IgD-negative memory B cell (primary cell): ENCODE results near the gene RGS8. TPM values are rescaled to one million over a fixed set of nuclear protein-coding genes. Genes with fewer than 3 reads are reported as not detected.

ENCODE experiments used
- H3K27ac Mint-ChIP-seq, 3 donors: one replicate each; pipeline ENCODE4 v1.8.0; 2020 to 2022; ENCODE audit warnings: mild to moderate bottlenecking in 3 of 3, mixed read lengths in 3 of 3, moderate library complexity in 1 of 3
- H3K27me3 Mint-ChIP-seq: one replicate; pipeline ENCODE4 v1.8.0; 2021; ENCODE audit warnings: mixed read lengths
- H3K36me3 Mint-ChIP-seq: one replicate; pipeline ENCODE4 v1.8.0; 2020; ENCODE audit warnings: mild to moderate bottlenecking, mixed read lengths
- H3K4me1 Mint-ChIP-seq, 3 donors: one replicate each; pipeline ENCODE4 v1.8.0; 2020 to 2022; ENCODE audit warnings: mixed read lengths in 3 of 3, mild to moderate bottlenecking in 1 of 3
- H3K4me3 Mint-ChIP-seq, 4 donors: one replicate each; pipeline ENCODE4 v1.8.0; 2020 to 2022; ENCODE audit warnings: mild to moderate bottlenecking in 4 of 4, mixed read lengths in 4 of 4, moderate library complexity in 3 of 4
- H3K9me3 Mint-ChIP-seq, 3 donors: one replicate each; pipeline ENCODE4 v1.8.0; 2020 to 2021; ENCODE audit warnings: mixed read lengths in 3 of 3, mild to moderate bottlenecking in 1 of 3
- polyA plus RNA-seq: library from polyadenylated mRNA; unstranded; fragments of 300-500 nt; fragmentation: Illumina TruSeq; gene quantifications from one replicate; pipeline ENCODE4 v1.2.3, GENCODE V29; 2021

The RGS8 gene
- polyA plus RNA-seq, 1 donor from 2014 or later, result not detected

DNA sequence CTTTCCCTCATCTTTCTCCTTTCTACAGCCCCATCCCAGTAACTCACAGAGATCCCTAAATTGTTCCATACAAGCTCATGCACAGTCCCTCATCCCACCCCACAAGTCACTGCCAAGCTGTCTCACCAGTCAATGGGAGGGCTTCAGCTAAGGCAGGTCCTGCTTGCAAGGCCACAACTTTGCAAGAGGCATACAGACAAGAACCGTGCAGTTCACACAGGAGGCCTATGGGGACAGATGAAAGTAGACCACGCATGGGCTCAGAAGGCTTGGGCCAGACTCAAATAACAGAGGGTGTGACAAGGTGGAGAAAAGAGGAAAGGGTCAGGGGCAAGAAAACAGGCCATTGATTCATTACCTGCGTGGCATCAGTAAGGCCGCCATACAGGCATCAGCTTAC, 15.1 kb downstream of the RGS8 start:
- peaks cover 0 to 2% (median 0%) of the 10 kb centered on the region in 3 donors for H3K9me3 Mint-ChIP-seq
- H3K4me1 Mint-ChIP-seq, result no peaks in the 10 kb centered on the region
- peaks cover 3% of the 10 kb centered on the region for H3K36me3 Mint-ChIP-seq
- no peak overlapping the region for H3K27ac Mint-ChIP-seq
- peaks cover 8% of the 10 kb centered on the region for H3K27me3 Mint-ChIP-seq
- no peak overlapping the region for H3K4me3 Mint-ChIP-seq

GRCh38 chr1:182668521-182669054, 15.8 kb downstream of the RGS8 start:
- H3K4me3 Mint-ChIP-seq, result no peak overlapping the region
- H3K9me3 Mint-ChIP-seq, result peaks cover 0 to 2% (median 0%) of the 10 kb centered on the region in 3 donors
- peaks cover 8% of the 10 kb centered on the region for H3K27me3 Mint-ChIP-seq
- peak overlapping the region in 1 of 3 donors; percentile 25 for H3K27ac Mint-ChIP-seq
- H3K36me3 Mint-ChIP-seq, result peaks cover 3% of the 10 kb centered on the region
- no peaks in the 10 kb centered on the region for H3K4me1 Mint-ChIP-seq

DNA sequence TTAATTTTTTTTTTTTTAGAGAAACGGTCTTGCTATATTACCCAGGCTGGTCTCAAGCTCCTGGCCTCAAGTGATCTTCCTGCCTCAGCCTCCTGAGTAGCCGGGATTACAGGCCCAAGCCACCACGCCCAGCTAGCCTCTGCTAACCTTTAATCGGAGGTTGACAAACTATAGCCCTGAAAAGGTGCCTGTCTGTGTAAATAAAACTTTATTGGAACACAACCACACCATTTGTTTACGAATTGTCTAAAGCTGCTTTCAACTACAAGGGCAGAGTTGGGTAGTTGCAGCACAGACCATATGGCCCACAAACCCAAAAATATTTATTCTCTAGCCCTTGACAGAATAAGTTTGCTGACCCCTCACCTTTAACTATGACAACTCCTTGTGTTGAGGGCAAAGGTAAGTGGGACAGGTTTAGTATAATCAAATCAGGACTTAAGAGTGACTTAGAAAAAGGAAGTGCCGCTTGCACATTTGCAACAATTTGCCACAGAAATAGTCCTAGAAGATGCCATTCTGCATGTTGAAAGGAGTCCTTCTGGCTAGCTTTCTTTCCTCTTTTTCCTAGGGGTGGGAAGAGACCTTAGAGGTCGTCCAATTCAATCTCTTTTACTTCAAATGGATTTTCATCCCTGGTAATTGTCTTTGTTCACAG, 16.4 kb downstream of the RGS8 start:
- Mint-ChIP-seq H3K9me3 (peaks cover 0 to 2% (median 0%) of the 10 kb centered on the region in 3 donors), H3K27ac (no peak overlapping the region), H3K4me1 (no peaks in the 10 kb centered on the region), H3K36me3 (peaks cover 5% of the 10 kb centered on the region), H3K4me3 (no peak overlapping the region), H3K27me3 (peaks cover 8% of the 10 kb centered on the region)

DNA sequence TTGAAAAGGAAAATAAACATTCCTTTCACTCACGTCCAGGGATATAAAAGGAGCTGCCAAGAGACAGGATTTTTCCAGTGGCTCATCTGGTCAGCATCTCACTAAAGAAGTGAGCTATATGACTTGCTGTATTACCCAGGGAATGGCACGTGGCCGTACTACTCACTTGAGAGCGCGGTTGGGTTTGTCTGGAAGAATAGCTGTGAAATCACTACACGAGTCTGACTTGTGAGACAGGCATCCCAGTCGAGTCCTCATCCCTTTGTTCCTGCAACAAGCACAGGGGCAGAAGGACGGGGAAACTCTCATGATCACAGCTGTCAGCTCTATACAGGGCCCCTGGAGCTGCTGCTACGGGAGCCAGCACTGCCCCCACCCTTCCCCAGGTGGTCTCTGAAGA, 17.7 kb downstream of the RGS8 start:
- Mint-ChIP-seq H3K36me3 (peaks cover 5% of the 10 kb centered on the region), H3K27ac (no peak overlapping the region), H3K27me3 (peaks cover 4% of the 10 kb centered on the region), H3K9me3 (peaks cover 0 to 2% (median 0%) of the 10 kb centered on the region in 3 donors), H3K4me1 (peaks cover 0 to 1% (median 0%) of the 10 kb centered on the region in 3 donors), H3K4me3 (no peak overlapping the region)

DNA sequence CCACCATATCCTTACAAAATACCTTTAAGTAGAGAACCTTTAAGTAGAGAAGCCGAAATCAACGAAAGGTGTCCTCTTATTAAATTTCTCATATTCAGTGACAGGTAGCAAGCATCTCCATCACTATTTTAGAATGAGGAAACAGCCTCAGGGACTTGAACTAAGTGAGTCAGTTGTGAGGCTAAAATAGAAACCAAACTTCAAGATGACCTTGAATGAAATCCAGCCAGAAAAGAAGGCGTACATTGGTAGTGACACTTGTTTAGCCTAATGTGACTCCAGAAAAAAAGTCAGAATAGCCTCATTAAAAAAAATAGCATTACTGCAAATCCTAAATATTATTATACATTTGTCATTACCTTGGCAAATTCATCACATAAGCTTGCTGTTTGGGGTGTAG, 20.1 kb downstream of the RGS8 start:
- Mint-ChIP-seq H3K4me1 (peaks cover 0 to 1% (median 0%) of the 10 kb centered on the region in 3 donors), H3K4me3 (no peak overlapping the region), H3K9me3 (no peaks in the 10 kb centered on the region), H3K27ac (no peak overlapping the region), H3K36me3 (peaks cover 2% of the 10 kb centered on the region), H3K27me3 (no peaks in the 10 kb centered on the region)

GRCh38 chr1:182662956-182663355, 21.4 kb downstream of the RGS8 start:
- Mint-ChIP-seq H3K4me1 (peaks cover 0 to 1% (median 0%) of the 10 kb centered on the region in 3 donors), H3K9me3 (no peaks in the 10 kb centered on the region), H3K27me3 (no peaks in the 10 kb centered on the region), H3K27ac (no peak overlapping the region), H3K4me3 (no peak overlapping the region), H3K36me3 (peaks cover 2% of the 10 kb centered on the region)

- Mint-ChIP-seq H3K4me1 (peaks cover 0 to 1% (median 0%) of the 10 kb centered on the region in 3 donors), H3K9me3 (no peaks in the 10 kb centered on the region), H3K27ac (no peak overlapping the region), H3K36me3 (peaks cover 2% of the 10 kb centered on the region), H3K27me3 (no peaks in the 10 kb centered on the region), H3K4me3 (no peak overlapping the region)
Observed at GRCh38 chr1:182662121-182662890, 22.1 kb downstream of the RGS8 start.

DNA sequence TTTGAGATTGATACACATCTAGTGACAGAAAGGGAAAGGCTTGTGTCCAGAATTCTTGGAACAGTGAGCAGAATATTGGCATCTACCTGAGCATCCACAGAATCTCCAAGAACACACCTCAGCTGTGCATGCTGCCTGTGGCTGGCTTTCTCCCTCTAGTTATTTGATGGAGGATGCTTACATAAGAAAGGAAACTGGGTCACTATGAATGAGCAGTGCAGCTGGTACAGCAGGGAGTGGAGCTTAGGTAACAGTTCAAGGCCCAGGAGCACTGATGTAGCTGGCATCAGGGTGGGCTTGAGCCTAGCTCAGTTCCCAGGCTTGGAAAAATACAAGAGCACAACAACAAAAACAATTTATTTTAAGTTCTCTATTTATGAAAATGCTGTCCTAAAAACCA, 26.3 kb downstream of the RGS8 start:
- no peaks in the 10 kb centered on the region for H3K36me3 Mint-ChIP-seq
- H3K4me3 Mint-ChIP-seq, result no peak overlapping the region
- H3K4me1 Mint-ChIP-seq, result peaks cover 0 to 1% (median 0%) of the 10 kb centered on the region in 3 donors
- no peaks in the 10 kb centered on the region for H3K9me3 Mint-ChIP-seq
- no peak overlapping the region for H3K27ac Mint-ChIP-seq
- H3K27me3 Mint-ChIP-seq, result peaks cover 3% of the 10 kb centered on the region

DNA sequence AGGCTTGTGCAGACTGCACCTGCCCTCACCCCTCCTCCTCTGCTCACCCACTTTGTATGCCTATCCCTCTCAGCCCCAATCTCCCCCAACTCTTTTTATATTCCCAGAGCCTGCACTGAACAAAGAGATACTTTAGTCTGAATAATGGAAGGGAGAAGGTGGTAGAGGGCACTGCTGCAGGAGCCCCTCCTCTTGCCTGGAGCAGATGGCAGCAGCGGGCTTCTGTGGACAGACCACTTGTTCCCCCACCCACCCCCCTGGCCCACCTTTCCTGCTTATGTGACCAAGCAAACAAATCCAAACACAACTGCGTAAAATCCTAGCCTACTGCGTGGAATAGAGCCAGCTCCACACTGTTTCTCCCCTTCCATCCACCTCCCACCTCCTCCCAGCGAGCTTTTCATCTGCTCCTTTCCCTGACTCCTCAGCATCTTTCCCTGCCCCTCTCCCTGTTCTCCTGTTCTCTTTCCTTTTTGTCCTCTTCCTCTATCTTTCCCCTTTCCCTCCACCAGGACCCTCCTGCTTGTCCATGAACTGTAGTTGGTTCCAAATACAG, 27.5 kb downstream of the RGS8 start:
- H3K4me3 Mint-ChIP-seq, result no peak overlapping the region
- no peak overlapping the region for H3K27ac Mint-ChIP-seq
- peaks cover 3% of the 10 kb centered on the region for H3K27me3 Mint-ChIP-seq
- H3K36me3 Mint-ChIP-seq, result no peaks in the 10 kb centered on the region
- no peaks in the 10 kb centered on the region for H3K9me3 Mint-ChIP-seq
- H3K4me1 Mint-ChIP-seq, result no peaks in the 10 kb centered on the region

GRCh38 chr1:182653986-182654385, 30.4 kb downstream of the RGS8 start:
- Mint-ChIP-seq H3K4me3 (no peak overlapping the region), H3K27ac (no peak overlapping the region), H3K9me3 (no peaks in the 10 kb centered on the region), H3K27me3 (peaks cover 10% of the 10 kb centered on the region), H3K4me1 (peaks cover 6 to 9% (median 7%) of the 10 kb centered on the region in 3 donors), H3K36me3 (no peaks in the 10 kb centered on the region)

DNA sequence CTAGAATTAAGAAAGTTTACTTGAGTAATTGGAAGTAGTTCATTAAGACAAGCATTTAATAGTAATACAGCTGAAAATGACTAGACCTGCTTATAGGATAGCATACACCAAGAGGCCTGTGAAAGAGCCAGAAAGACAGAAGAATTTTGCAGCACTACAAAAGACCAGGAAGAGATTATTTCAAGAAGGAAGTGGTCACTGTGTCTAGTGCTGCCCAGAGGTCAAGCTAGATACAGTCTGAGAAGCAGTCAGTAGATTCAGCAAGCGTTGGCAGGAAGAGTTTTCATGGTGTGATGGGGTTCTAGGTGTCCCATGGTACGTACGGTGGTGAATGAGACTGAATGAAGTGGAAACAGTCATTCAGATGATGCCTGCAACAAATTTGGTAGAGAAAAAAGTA, 31.5 kb downstream of the RGS8 start:
- Mint-ChIP-seq H3K9me3 (no peaks in the 10 kb centered on the region), H3K4me3 (no peak overlapping the region), H3K27ac (no peak overlapping the region), H3K4me1 (peaks cover 7 to 11% (median 8%) of the 10 kb centered on the region in 3 donors), H3K27me3 (peaks cover 16% of the 10 kb centered on the region), H3K36me3 (no peaks in the 10 kb centered on the region)

- Mint-ChIP-seq H3K4me3 (no peak overlapping the region), H3K27me3 (peaks cover 13% of the 10 kb centered on the region), H3K36me3 (no peaks in the 10 kb centered on the region), H3K4me1 (peaks cover 7 to 11% (median 8%) of the 10 kb centered on the region in 3 donors), H3K9me3 (no peaks in the 10 kb centered on the region), H3K27ac (no peak overlapping the region)
Observed at GRCh38 chr1:182651339-182651724, 33.1 kb downstream of the RGS8 start.

DNA sequence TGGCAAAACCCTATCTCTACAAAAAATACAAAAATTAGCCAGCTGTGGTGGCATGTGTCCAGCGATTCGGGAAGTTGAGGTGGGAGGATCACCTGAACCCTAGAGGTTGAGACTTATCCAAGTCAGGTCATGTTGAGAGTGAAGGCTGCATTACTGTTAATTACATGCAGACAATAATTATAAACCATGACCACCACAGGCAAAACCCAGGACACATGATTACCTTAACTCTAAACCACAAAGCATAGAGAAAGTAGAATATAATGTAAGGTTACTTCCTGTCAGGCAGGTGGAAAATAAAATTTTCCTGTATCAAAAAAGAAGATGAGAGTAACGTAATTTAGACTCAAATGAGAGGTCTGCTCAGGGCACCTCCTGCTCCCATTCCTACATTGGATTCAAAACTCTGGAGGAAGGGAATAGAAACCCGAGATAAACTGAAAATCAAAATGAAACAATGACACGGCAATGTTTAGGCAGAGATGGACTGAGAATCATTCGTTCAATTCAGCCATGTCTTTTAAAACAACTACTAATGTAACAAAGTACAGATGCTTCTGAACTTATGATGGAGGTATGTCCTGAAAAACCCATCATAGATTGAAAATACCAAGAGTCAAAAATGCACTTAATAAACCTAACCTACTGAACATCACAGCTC, 33.6 kb downstream of the RGS8 start:
- peaks cover 7 to 11% (median 8%) of the 10 kb centered on the region in 3 donors for H3K4me1 Mint-ChIP-seq
- H3K9me3 Mint-ChIP-seq, result no peaks in the 10 kb centered on the region
- peak overlapping the region in 2 of 4 donors; percentile 39 to 56 for H3K4me3 Mint-ChIP-seq
- H3K27ac Mint-ChIP-seq, result no peak overlapping the region
- H3K27me3 Mint-ChIP-seq, result peaks cover 13% of the 10 kb centered on the region
- H3K36me3 Mint-ChIP-seq, result no peaks in the 10 kb centered on the region

- Mint-ChIP-seq H3K27ac (no peak overlapping the region), H3K36me3 (no peaks in the 10 kb centered on the region), H3K9me3 (peaks cover 0 to 2% (median 0%) of the 10 kb centered on the region in 3 donors), H3K27me3 (peaks cover 13% of the 10 kb centered on the region), H3K4me1 (peaks cover 14 to 19% (median 16%) of the 10 kb centered on the region in 3 donors), H3K4me3 (peak overlapping the region in 1 of 4 donors; percentile 43)
Observed at GRCh38 chr1:182649041-182649440, 35.3 kb downstream of the RGS8 start.

- Mint-ChIP-seq H3K27me3 (peaks cover 13% of the 10 kb centered on the region), H3K9me3 (peaks cover 0 to 2% (median 1%) of the 10 kb centered on the region in 3 donors), H3K27ac (no peak overlapping the region), H3K4me3 (no peak overlapping the region), H3K4me1 (peaks cover 16 to 20% (median 17%) of the 10 kb centered on the region in 3 donors), H3K36me3 (peaks cover 4% of the 10 kb centered on the region)
Observed at GRCh38 chr1:182646739-182647138, 37.6 kb downstream of the RGS8 start.
